Activated B cell treated with CpG ODN at 0.5 μM for 24 hours (primary cell): Measurements from ENCODE around the gene PCBP2. TPM values are rescaled to one million over a fixed set of nuclear protein-coding genes. Genes with fewer than 3 reads are reported as not detected.

Experiments used
- ATAC-seq: fragments of 200-7000 bp; cut with Tn5 transposase; one replicate; pipeline ENCODE4 v1.10.0; 2021; ENCODE audit warnings: low read depth, mild to moderate bottlenecking, moderate library complexity
- CTCF ChIA-PET: fragments of 350-600 bp; sonication (Branson Sonifier 250); formaldehyde crosslinking; loops from one replicate; lab custom pipeline; 2021; ENCODE audit warnings: antibody characterized with exemption; lab: Charles Lee
- POLR2A ChIA-PET: fragments of 350-600 bp; sonication (Branson Sonifier 250); formaldehyde crosslinking; loops from one replicate; lab custom pipeline; 2021; ENCODE audit warnings: antibody characterized with exemption; lab: Charles Lee
- DNase-seq: peaks from one replicate; pipeline ENCODE4 v3.0.0; 2022
- H3K27ac Mint-ChIP-seq: one replicate; pipeline ENCODE4 v1.8.0; 2020; ENCODE audit warnings: mixed read lengths
- H3K27me3 Mint-ChIP-seq: one replicate; pipeline ENCODE4 v1.8.0; 2021; ENCODE audit warnings: mixed read lengths
- H3K36me3 Mint-ChIP-seq: one replicate; pipeline ENCODE4 v1.8.0; 2021; ENCODE audit warnings: low read depth, mixed read lengths
- H3K4me1 Mint-ChIP-seq: one replicate; pipeline ENCODE4 v1.8.0; 2021; ENCODE audit warnings: mixed read lengths
- H3K4me3 Mint-ChIP-seq: one replicate; pipeline ENCODE4 v1.8.0; 2020; ENCODE audit warnings: mild to moderate bottlenecking, mixed read lengths
- H3K9me3 Mint-ChIP-seq: one replicate; pipeline ENCODE4 v1.8.0; 2020; ENCODE audit warnings: mixed read lengths
- CTCF ChIP-seq: fragments of 200-600 bp; IDR thresholded peaks from one replicate; pipeline ENCODE4 v1.8.0; 2022; ENCODE audit warnings: antibody characterized with exemption, mild to moderate bottlenecking
- intact Hi-C: fragments of 100-400 bp; cut with micrococcal nuclease; formaldehyde crosslinking; loops from one replicate; pipeline ENCODE4 v1.15.1; 2024
- total RNA-seq: library from RNA; stranded (reverse); gene quantifications from 2 replicates; pipeline ENCODE4 v1.2.3, GENCODE V29; 2022

Gene PCBP2
- total RNA-seq, 1 donor from 2014 or later, result 853 TPM

DNA sequence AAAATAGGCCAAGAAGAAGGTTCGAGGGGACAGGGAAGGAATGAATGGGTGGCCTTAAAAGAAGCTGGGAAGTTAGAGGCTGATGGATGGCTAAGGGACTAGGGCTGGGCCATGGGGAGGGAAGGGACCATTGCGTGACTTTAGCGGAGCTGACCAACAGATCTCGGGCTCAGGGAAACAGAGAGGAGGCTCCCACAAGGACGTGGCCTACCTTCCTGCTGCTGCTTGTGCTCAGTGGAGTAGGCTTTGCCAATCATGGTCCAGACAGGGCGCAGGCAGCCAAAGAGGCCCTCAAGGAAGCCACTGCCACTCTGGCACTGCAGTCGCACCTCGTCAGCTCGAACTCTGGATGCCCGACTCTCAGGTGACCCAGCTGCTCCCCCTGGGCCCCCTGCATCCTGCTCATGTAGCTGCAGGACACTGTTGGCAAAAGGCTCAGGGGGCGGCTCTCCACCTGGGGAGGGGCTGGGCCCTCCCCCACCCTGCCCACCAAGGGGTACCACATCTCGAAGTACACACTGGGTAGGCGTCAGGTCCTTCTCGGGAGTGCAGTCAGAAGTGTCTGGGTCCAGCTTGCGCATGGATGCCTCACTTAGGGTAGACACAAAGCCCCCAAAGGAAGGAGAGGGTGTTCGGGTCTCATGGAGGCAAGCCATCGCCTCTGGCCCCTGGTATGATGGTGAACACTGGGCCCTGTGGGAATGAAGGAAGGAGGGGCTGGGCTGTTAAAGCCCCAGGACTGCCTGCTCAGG, 35.0 kb downstream of the PCBP2 start:
- ChIA-PET CTCF (no interaction called here), POLR2A (no interaction called here)
- ATAC-seq, result no peak

DNA sequence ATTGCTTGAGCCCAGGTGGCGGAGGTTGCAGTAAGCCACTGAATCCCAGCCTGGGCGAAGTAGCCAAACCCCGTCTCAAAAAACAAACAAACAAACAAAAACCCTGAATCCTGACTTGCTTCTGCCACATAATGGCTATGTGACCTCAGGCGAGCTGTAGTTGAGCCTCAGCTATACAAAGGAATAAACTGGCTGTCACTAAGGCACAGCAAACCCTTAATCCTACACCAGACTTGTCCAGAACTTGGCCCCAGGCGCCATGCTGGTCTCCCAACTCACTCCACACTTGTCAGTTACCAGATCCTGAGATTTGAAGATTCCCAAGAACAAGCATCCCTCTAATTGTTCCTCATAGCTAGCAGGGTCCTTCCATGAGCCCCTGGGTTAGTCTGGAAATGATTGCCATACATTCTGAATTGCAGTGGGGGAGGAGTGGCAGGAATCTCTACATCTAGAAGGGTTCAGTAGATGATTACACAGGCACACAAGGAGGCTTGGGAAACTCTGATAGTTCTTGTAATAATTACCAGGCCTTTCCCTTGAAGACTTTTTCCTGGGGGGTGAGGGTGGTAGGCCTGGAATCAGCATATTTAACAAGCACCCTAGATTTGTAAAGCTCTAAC, 37.5 kb downstream of the PCBP2 start:
- DNase-seq (no peak), ATAC-seq (no peak)
- POLR2A ChIA-PET, result interaction anchor here (1.8 to 5.3 kb wide), 2 partner anchors 11 kb away, joined by 8 to 53 read pairs; partner anchors contain the start of genes MAP3K12 and TARBP2
- no peaks in the 10 kb centered on the region for H3K27me3 Mint-ChIP-seq
- H3K27ac Mint-ChIP-seq, result no peak overlapping the region
- peaks cover 16% of the 10 kb centered on the region for H3K36me3 Mint-ChIP-seq
- no peak for TF ChIP-seq CTCF
- H3K9me3 Mint-ChIP-seq, result no peaks in the 10 kb centered on the region
- H3K4me3 Mint-ChIP-seq, result no peak overlapping the region
- intact Hi-C loops, result no loop called here
- CTCF ChIA-PET, result no interaction called here
- peaks cover 21% of the 10 kb centered on the region for H3K4me1 Mint-ChIP-seq

More for the DNA sequence above, 35.0 kb downstream of the PCBP2 start:
- intact Hi-C loops, result no loop called here
- peaks cover 6% of the 10 kb centered on the region for H3K4me1 Mint-ChIP-seq
- no peak for TF ChIP-seq CTCF
- H3K4me3 Mint-ChIP-seq, result no peak overlapping the region
- no peaks in the 10 kb centered on the region for H3K27me3 Mint-ChIP-seq
- H3K9me3 Mint-ChIP-seq, result no peaks in the 10 kb centered on the region
- DNase-seq, result no peak
- peaks cover 32% of the 10 kb centered on the region for H3K36me3 Mint-ChIP-seq
- no peak overlapping the region for H3K27ac Mint-ChIP-seq

- intact Hi-C loops, result loop anchor here (2.0 kb wide), 1 partner anchor 171 kb away; the partner anchor contains the start of gene AAAS
- DNase-seq, result no peak
- POLR2A ChIA-PET, result interaction anchor here (0.6 to 5.3 kb wide), 8 partner anchors 8 to 74 kb away, joined by 3 to 53 read pairs (median 7); partner anchors contain the start of genes MAP3K12 and TARBP2
- no peak for ATAC-seq
- TF ChIP-seq CTCF, result no peak
- peak overlapping the region; percentile 84 for H3K27ac Mint-ChIP-seq
- peaks cover 1% of the 10 kb centered on the region for H3K36me3 Mint-ChIP-seq
- H3K9me3 Mint-ChIP-seq, result no peaks in the 10 kb centered on the region
- peaks cover 21% of the 10 kb centered on the region for H3K4me1 Mint-ChIP-seq
- no peaks in the 10 kb centered on the region for H3K27me3 Mint-ChIP-seq
- CTCF ChIA-PET, result interaction anchor here (0.9 kb wide), 2 partner anchors 16 to 23 kb away, joined by 3 read pairs; no protein-coding TSS in a partner anchor
- H3K4me3 Mint-ChIP-seq, result peak overlapping the region; percentile 87
Measured at GRCh38 chr12:53492188-53492587, 40.3 kb downstream of the PCBP2 start.

DNA sequence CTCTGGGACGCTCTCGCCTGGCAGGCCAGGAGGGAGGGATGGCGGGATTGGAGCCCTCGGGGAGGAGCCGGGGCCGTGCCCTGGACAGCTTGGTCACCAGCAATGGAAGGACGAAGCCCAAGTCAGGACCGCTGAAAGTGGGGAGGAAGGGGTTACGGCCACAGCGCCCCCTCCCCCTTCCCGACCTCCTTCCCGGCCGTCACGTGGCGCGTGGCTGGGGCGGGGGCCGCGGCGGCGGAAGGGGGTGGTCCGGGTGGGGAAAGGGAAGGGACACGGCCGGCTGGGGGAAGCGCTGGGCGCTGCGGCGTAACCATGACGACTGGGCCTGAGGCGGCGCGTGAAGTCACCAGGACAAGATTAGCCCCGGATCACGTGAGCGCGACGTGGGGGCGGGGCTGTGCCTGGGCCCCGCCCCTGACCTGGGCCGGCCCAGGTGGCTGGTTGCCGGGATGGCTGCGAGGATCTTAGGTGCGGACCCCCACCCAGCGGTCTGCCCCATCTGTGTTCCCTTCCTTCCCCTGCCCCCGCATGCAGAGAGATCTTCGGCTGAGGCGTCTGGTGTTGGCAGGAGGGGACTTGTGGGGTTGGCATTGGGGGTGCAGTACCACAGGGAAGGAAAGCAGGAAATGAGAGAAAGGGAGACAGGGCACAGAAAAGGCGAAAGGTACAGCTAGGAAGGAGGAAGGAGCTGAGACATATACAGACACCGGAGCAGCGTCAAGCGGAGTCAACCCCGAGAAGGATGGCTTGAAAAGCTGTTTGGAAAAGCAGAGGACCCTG, 41.1 kb downstream of the PCBP2 start:
- ATAC-seq (peak; percentile 92), DNase-seq (peak; percentile 95)
- intact Hi-C loops, result loop anchor here (1.0 to 2.0 kb wide), 3 partner anchors 8 to 172 kb away; partner anchors contain the start of genes AAAS, PRR13 and TARBP2
- no peak for TF ChIP-seq CTCF
- POLR2A ChIA-PET, result interaction anchor here (0.7 to 5.3 kb wide), 6 partner anchors 7 to 52 kb away, joined by 3 to 53 read pairs (median 6); partner anchors contain the start of genes MAP3K12, PRR13 and TARBP2
- CTCF ChIA-PET, result interaction anchor here (1.2 to 1.4 kb wide), 2 partner anchors 11 to 169 kb away, joined by 3 to 4 read pairs; no protein-coding TSS in a partner anchor
- Mint-ChIP-seq H3K4me3 (peak overlapping the region; percentile 87), H3K27me3 (no peaks in the 10 kb centered on the region), H3K27ac (peak overlapping the region; percentile 84), H3K9me3 (no peaks in the 10 kb centered on the region), H3K36me3 (peaks cover 1% of the 10 kb centered on the region), H3K4me1 (peaks cover 21% of the 10 kb centered on the region)
